GM12875 (cell line): Measurements from ENCODE around the gene NAV2.

ENCODE experiments used
- H3K4me3 ChIP-seq: one replicate; pipeline ENCODE4 v1.5.1; 2011; ENCODE audit warnings: low read depth, low read length, control low read depth
- TF ChIP-seq, protein P1 (sequence below): IDR thresholded peaks from 2 replicates; pipeline ENCODE4 v1.5.1; 2011; ENCODE audit warnings: low read depth, mild to moderate bottlenecking, control low read depth, inconsistent platforms, low read length, moderate library complexity, borderline replicate concordance; ENCODE audit not compliant: insufficient read depth

The NAV2 gene

DNA sequence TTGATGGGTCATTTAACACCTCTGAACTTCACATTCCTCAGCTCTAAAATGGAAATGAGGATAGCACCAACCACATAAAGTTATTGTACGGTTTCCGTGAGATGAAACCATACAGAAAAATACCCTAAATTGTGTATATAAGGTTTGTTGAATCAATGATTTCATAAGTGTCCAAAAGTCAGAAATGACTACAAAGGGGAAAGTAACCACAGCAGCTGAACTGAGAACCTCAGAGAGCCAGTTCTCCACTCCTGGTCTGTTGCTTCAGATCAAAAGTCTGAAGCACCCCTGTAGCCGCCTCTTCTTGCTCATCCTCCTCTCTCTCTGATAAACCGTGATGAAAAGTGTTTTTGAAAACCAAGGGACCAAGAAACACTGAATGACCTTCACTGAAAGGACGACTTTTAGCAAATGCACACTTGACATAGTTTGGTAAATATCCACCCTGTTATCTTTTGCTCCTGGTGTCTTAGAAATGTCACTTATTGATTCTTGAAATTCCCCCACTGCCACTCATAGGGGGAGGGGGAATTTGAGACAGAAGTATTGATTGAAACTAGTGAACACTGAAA, 194.5 kb downstream of the NAV2 start:
- TF ChIP-seq, protein P1, sequence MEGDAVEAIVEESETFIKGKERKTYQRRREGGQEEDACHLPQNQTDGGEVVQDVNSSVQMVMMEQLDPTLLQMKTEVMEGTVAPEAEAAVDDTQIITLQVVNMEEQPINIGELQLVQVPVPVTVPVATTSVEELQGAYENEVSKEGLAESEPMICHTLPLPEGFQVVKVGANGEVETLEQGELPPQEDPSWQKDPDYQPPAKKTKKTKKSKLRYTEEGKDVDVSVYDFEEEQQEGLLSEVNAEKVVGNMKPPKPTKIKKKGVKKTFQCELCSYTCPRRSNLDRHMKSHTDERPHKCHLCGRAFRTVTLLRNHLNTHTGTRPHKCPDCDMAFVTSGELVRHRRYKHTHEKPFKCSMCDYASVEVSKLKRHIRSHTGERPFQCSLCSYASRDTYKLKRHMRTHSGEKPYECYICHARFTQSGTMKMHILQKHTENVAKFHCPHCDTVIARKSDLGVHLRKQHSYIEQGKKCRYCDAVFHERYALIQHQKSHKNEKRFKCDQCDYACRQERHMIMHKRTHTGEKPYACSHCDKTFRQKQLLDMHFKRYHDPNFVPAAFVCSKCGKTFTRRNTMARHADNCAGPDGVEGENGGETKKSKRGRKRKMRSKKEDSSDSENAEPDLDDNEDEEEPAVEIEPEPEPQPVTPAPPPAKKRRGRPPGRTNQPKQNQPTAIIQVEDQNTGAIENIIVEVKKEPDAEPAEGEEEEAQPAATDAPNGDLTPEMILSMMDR, result no peak
- H3K4me3 ChIP-seq, result no peak overlapping the region

DNA sequence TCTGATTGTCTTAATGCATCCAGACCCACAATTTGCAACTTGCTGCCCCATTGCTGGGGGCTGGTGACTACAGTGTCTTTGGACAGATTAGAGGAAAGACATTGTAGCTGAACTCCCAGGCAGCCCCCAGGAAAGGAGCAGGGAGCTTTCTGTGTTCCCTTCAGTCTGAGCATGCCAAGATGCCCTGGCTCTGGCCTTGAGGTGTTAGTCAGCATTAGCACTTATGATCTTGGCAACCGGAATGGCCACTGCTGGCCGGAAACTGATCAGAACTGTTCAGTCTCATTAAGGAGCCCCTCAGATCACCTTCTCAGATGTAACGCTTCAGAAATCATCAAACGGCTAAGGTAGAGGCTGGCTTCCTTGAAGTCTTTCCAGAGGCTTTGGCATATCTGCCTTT, 195.2 kb downstream of the NAV2 start:
- no peak overlapping the region for H3K4me3 ChIP-seq
- TF ChIP-seq, protein P1, result no peak

DNA sequence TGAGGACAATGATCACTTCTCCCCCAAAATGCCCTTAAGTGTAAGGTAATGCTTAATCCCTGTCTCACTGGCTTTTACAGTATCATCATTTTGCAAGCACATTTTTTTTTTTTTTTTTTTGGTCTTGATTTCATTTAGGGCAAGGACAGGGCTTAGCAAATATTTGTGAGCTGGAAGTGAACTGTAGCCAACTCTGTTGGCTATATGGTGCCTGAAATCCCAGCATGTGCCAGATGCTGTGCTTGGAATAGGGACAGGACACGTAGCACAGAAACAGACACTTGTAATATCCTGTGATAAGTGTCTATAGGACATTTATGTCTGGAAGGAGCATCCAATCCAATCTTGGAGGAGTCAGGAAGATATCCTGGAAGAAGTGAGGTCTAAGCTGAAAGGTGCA, 198.3 kb downstream of the NAV2 start:
- H3K4me3 ChIP-seq, result no peak overlapping the region
- TF ChIP-seq, protein P1, result no peak

DNA sequence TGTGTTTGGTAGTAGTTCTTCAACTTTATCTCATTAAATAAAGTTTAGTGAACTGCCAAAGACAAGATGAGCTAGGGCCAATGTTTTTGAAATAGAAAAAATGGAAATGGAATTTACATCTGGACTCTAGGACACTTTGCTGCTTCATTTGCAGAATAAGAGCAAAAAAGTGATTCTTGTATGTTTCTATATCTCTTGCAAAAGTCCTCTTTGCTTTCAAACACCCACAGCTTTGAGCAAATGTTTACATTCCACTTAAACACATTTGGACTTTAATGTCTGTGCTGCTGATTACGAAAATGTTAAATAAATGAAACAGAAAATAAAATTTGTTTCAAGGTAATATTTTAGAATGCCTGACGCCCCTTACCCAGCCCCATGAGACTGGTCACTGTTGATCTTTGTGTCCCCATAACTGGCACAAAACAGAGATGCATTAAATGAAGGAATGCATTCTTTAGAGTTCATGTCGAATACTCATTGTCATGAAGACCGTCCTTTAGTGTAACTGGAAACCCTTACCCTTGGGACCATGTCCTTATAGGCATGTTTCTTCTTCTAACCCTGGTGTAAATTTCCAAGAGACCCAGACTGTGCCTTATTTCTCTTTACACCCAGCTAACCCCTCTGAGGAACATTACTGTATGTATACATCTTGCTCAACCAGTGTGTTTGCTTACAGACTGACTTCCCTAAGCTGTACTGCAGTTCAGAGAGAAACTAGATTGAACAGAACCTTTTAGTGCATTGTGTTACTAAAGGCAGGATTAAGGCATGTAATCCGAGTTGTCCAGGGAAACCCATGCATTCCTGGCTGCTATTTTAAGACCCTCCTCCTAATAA, 199.7 kb downstream of the NAV2 start:
- TF ChIP-seq, protein P1, result no peak
- no peak overlapping the region for H3K4me3 ChIP-seq

DNA sequence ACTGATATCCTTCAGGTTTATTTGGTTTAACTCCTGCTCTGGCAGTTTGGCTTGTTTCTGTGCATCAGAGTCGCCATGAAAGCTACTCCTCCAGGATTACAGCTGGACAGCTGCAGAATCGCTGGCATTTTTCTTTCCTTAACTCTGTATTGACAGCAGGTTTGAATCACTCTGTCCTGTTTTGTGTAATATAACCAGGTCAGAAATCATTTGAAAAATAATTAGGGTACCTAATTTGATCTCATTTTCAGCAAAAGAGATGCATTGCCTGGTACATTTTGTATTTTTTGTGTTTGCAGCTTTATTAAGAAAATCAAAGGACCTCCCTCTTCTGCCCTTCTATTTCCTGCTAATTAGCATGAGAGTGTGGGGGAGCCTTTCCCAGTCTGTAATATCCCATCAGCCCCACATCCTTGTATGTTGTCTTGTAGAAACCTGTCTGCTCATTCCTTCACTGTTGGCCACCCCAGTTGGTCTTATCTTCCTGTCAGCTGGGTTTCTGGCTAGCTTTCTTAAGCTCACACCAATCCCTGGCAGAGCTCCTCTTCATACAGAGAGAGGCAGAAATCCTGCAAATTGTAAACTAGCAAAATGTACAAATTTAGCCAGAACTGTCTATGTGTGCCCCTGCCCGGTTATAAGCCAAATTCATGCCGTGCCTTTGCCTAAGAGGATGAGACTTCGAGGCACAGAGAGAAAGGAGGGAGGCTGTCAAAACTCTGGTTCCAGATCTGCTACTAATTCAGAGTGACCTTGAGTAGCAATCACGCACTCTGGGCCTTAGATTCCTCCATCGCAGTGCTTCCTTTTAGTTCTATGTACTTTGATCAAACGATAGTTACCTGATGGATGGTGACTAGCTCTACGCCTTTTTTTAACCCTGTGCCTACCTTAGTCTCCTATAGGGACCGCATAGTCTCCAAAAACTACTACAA, 200.6 kb downstream of the NAV2 start:
- H3K4me3 ChIP-seq, result no peak overlapping the region
- TF ChIP-seq, protein P1, result no peak

DNA sequence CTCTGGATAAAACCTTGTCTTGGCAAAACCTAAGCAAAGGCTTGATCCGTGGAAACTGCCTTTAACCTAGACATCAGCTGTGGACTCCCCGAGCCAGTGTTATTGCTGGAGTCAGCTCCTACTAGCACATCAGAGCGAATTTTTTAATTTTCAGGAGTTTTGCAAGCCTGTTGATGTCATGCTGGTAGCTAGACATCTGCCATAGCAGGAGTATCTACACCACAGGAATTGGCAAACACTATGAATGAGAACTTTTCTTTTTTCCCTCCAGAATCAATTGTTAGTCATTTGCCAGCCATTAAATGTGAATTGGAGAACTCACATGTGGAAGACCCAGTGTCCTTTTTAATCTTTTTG, 201.2 kb downstream of the NAV2 start:
- TF ChIP-seq, protein P1, result no peak
- H3K4me3 ChIP-seq, result no peak overlapping the region
